GM19372 (cell line): ENCODE results near the gene SLC13A2.
"Not testable (repeated sequence)": the region's sequence is repeated elsewhere in the genome, so short reads cannot be mapped to it uniquely, and the experiment has no call there.

Experiments
- ATAC-seq: cut with Tn5 transposase; IDR thresholded peaks from one replicate; pipeline ENCODE4 v1.9.1; 2021; ENCODE audit warnings: mild to moderate bottlenecking, low read depth, moderate library complexity; ENCODE audit not compliant: unreplicated experiment

Gene SLC13A2, protein sequence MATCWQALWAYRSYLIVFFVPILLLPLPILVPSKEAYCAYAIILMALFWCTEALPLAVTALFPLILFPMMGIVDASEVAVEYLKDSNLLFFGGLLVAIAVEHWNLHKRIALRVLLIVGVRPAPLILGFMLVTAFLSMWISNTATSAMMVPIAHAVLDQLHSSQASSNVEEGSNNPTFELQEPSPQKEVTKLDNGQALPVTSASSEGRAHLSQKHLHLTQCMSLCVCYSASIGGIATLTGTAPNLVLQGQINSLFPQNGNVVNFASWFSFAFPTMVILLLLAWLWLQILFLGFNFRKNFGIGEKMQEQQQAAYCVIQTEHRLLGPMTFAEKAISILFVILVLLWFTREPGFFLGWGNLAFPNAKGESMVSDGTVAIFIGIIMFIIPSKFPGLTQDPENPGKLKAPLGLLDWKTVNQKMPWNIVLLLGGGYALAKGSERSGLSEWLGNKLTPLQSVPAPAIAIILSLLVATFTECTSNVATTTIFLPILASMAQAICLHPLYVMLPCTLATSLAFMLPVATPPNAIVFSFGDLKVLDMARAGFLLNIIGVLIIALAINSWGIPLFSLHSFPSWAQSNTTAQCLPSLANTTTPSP

DNA sequence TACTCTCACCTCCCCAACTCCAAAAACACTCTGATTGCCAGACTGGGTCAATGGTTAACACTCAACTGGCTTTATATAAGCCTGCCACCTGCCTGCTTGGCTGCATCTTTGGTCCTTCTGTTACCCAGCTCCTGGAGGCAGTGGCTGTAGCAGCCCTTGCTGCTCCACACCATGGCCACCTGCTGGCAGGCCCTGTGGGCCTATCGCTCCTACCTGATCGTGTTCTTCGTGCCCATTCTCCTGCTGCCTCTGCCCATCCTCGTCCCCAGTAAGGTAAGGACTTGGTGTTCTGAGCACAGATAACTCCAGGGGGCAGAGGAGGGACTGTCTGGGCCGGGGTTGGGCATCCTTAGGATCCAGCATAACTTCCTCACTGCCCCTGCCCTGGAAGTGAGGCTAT is at the start of gene SLC13A2:
SLC13A2 (plus strand) TSS at position 103 of the 400 bp plus-strand sequence; CDS start at position 172, 69 bp downstream.
- no peak for ATAC-seq

DNA sequence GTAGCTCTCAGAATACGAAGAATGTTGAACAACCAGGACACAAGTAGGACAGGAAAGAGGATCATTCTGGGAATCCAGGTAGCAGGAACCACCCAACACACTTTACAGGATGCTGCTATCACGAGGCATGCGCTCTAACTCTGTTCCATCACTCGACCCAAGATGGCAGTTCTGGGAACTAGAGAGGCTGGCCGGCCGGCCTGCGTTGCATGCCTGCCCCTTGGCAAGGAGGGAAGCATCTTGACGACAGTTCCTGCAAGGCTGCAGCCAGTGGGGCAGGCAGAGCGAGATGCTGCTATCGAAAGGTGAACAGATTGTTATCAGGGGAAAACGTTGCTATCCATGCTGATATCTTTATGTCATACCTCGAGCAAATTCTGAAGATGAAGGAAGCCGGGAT is 48.2 kb upstream of the SLC13A2 start:
- ATAC-seq, result no peak

DNA sequence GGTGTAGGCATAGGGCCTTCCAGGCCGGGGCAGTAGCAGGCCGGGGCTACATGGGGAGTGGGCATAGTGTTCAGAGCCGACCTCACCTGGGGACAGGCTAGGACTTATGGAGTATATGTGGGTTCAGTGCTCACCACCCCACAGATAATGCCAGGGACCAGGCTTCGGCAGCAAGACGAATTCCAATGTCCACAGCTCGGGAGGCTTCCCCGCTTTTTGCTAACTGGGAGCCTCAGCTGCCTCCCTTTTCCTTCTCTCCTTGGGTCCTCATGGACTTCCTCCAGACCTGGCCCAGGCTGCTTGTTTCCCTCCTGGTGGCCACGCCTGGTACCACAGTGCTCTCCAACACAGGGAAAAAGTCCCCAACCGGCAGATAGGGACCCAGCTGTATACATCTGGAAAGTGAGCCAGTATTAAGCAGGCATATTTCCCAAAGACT is 47.3 kb upstream of the SLC13A2 start:
- no peak for ATAC-seq

DNA sequence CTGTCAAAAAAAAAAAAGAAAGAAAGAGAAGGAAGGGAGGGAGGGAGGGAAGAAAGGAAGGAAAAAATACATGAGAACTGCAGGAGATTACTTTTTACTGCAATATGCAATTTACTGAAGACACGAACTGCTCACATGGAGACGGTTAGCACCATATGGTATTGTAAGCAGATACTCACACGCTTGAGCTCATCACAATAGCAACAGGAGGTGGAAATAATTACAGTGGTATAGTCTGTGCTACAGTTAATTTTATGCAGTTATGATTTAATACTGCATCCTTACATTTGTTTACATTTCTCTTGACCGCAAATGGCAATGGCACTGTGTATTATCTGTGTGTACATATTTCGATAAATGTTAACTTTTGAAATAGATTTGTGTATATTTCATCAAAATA is 46.1 kb upstream of the SLC13A2 start:
- no peak for ATAC-seq

DNA sequence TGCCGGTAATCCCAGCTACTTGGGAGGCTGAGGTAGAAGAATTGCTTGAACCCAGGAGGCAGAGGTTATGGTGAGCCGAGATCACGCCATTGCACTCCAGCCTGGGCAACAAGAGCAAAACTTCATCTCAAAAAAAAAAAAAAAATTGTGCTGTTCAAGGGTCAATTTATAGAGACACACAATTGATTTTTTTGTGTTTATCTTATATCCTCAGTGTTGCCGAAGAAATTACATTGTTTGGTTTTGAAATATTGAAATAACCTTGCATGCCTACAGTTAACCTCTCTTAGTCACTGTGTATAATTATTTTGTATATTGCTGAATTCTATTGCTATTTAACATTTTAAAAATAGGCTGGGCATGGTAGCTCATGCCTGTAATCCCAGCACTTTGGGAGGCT is 45.5 kb upstream of the SLC13A2 start:
- not testable (repeated sequence) for ATAC-seq

DNA sequence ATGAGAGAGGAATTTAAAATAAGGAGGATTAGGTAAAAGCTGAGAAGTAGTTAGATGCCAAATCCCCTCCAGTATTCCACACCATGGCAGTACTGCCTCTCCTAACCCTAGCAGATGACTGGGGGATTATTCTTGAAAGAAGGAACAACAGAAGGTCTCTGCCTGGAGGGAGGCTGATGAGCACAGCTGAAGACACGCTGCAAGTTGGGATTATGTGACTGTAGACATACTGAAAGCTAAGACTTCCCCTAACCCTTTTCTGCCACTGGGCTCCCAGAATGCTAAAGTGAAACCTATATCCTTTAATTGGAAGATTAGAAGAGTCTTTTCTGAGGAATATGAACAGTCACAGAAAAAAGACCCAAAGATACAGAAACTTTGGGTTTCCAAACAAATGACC is 39.7 kb upstream of the SLC13A2 start:
- no peak for ATAC-seq

DNA sequence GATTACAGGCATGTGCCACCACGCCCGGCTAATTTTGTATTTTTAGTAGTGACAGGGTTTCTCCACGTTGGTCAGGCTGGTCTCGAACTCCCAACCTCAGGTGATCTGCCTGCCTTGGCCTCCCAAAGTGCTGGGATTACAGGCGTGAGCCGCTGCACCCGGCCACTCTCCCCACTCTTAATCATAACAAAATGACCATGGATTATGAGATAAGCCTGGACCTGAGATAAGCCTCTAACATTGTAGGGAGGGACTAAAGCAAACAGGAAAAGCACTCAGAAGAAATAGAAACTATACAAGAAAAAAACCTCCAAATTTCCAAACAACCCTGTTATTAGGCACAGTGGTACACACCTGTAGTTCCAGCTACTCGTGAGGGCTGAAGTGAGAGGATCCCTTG is 39.1 kb upstream of the SLC13A2 start:
- not testable (repeated sequence) for ATAC-seq

DNA sequence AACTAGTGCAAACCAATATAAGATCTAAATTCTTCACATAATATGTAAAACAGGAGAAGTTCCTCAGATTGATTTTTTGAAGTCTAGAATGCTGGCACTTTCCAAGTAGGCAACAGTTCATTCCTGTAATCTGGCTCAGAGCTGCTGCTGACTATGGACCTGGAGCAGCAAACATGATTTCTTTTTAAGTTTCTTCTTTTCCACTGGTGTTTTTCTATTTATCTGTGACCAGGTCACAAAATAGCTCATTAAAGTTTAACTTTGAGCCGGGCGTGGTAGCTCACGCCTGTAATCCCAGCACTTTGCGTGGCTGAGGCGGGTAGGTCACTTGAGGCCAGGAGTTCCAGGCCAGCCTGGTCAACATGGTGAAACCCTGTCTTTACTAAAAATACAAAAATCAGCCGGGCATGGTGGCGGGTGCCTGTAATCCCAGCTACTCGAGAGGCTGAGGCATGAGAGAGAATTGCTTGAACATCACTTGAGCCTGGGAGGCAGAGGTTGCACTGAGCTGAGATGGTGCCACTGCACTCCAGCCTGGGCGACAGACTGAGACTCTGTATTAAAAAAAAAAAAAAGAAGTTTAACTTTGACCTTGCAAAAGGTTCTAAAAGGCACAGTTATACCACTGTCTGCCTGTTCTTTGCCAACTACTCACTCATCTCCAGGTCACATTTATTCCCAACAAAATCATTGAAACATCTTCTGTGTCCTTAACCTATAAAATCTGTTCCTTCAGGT is 29.4 kb upstream of the SLC13A2 start:
- no peak for ATAC-seq

DNA sequence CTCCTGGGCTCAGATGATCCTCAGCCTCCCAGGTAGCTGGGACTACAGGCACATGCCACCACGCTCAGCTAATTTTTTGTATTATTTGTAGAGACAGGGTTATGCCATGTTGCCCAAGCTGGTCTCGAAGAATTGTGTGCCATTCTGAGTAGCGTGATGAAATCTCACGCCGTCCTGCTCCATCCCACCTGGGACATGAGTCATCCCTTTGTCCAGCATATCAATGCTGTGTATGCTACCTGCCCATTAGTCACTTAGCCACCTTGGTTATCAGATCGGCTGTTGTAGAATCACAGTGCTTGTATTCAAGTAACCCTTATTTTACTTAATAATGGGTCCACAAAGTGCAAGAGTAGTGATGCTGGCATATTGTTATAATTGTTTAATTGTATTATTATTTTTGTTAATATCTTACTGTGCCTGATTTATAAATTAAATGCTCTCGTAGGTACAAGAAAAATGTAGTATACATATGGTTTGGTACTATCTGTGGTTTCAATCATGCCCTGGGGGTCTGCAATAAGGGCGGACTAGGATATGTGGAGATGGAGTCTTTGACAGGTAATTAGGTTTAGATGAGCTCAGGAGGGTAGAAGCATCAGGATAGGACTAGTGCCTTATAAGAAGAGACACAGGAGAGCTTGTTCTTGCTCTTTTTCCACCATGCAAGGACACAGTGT is 26.6 kb upstream of the SLC13A2 start:
- no peak for ATAC-seq

DNA sequence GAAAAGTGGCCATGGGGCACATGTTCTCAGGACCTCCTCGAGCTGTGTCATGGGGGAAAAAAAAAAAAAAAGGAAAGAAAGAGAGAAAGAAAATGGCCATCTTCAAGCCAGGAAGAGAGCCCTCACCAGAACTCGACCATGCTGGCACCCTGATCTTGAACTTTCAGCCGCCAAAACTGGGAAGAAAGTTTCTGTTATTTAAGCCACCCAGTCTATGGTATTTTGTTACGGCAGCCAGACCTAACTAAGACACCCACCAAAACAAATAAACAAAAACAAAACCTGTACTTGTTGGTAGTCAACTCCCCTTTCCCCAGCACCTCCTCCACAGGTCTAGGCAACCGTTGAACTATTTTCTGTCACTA is 26.1 kb upstream of the SLC13A2 start:
- ATAC-seq, result no peak

DNA sequence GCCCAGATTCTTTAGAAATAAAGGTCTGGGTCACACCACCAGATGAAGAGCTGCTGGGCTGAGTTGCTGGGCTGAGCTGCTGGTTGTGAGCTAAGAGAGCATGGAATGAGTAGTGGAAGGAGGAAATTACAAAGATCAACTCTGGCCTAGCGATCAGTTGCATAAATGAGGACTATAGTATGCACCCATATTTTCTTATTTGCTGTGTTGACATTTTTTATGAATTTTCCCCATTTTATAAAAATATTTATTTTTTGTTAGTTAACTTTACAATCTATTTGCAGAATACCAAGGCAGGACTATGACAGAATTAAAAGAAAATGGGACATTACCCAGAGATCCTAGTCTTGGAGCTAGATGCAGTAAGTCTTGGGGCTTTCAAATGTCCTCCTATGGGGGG is 23.6 kb upstream of the SLC13A2 start:
- no peak for ATAC-seq

DNA sequence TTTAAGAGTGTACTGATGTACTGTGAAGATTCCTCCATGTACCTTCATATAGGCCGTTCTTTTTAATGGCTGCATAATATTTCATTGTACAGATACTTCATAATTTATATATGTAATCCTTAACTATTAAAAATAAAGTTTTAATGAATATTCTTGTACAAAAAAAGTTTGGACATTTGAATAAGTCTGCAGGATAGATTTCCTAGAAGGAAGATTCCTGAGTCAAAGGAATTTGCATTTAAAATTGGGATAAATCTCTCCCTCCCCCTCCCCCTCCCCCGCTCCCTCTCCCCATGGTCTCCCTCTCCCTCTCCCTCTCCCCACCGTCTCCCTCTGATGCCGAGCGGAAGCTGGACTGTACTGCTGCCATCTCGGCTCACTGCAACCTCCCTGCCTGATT is 15.6 kb upstream of the SLC13A2 start:
- no peak for ATAC-seq

DNA sequence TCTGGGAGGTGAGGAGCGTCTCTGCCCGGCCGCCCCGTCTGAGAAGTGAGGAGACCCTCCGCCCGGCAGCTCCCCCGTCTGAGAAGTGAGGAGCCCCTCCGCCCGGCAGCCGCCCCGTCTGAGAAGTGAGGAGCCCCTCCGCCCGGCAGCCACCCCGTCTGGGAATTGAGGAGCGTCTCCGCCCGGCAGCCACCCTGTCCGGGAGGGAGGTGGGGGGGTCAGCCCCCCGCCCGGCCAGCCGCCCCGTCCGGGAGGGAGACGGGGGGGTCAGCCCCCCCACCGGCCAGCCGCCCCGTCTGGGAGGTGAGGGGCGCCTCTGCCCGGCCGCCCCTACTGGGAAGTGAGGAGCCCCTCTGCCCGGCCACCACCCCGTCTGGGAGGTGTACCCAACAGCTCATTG is 14.6 kb upstream of the SLC13A2 start:
- ATAC-seq, result not testable (repeated sequence)

DNA sequence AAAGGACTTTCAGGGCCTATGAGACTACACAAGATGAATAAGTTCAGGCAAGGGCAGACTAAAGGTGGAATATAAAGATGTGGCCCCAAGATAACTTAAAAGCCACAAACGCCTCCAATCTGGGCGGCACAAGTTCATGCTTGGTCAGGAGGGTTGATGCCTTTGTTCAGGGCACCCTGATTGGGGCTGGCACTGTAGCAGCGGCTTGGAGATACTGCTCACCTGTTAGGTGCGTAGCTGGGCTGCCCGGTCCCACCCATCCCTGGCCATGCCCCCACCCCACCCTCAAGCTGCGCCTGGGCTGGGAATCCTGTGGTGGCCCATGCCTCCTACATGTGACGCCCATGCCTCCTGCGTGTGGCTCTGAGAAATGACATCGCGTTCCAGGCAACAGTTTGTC is 12.5 kb upstream of the SLC13A2 start:
- no peak for ATAC-seq

DNA sequence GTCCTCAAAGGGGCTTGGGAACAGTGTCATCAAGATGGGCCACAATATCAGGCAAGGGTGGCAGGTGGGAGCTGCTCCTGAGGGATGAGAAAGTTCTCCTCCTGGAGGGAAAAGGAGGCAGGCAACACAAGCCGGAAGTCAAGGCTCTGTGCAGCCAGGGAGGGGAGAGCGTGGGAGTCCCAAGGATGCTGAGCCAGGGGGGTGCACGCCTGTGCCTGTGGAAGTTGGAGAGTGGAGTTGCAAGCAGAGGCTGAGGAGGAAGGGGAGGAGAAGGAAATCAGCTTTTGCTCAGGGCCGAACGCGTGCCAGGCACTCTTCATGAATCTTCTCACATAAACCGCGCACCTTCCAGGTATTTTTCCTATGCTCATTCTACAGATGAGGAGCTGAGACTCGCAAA is 7.4 kb upstream of the SLC13A2 start:
- ATAC-seq, result no peak

DNA sequence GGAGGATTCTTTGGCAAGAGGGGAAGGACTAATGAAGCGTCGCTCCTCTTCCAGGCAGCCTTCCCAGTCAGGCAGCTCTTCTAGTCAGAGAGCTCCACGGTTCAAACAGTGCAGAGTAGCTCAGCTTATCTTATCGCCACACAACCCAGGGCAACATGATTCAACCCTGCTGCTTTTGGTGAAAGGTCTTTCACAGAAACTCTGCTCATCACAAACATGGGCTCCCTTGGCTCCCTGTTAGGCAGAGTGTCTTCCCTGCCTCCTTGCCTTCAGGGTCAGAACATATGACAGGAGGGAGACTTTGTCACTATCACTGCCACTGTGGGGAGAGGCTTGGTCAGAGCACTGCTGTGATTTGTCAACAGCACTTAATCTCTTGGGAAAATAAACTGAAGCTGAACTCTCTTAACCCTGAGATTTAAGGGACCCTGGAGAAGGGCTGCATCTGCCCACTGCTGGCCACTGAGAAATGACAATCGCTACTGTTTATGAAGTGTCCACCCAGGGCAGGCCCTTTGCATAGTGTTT is 6.9 kb upstream of the SLC13A2 start:
- no peak for ATAC-seq

DNA sequence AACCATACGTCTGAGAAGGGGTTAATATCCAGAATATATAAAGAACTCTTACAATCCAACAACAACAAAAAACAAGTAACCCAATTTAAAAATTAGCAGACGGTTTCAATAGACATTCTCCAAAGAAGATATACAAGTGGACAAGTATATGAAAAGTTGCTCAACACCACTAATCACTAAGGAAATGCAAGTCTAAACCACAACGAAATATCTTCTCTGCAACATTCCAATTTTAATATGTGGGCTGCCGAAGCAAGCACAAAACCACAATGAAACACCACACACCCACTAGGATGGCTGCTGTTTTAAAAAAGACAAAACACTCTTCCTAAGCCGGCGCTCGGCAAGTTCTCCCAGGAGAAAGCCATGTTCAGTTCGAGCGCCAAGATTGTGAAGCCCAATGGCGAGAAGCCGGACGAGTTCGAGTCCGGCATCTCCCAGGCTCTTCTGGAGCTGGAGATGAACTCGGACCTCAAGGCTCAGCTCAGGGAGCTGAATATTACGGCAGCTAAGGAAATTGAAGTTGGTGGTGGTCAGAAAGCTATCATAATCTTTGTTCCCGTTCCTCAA is 5.9 kb upstream of the SLC13A2 start:
- no peak for ATAC-seq

DNA sequence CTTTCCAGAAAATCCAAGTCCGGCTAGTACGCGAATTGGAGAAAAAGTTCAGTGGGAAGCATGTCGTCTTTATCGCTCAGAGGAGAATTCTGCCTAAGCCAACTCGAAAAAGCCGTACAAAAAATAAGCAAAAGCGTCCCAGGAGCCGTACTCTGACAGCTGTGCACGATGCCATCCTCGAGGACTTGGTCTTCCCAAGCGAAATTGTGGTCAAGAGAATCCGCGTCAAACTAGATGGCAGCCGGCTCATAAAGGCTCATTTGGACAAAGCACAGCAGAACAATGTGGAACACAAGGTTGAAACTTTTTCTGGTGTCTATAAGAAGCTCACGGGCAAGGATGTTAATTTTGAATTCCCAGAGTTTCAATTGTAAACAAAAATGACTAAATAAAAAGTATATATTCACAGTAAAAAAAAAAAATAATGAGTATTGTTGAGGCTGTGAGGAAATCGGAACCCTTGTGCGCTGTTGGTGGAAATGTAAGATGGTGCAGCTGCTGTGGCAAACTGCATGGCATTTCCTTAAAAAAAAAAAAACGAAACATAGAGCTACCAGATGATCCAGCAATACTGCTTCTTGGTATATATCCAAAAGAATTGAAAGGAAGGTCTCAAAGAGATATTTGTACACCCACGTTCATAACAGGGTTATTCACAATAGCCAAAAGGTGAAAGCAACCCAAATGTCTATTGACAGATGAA is 5.3 kb upstream of the SLC13A2 start:
- ATAC-seq, result not testable (repeated sequence)

DNA sequence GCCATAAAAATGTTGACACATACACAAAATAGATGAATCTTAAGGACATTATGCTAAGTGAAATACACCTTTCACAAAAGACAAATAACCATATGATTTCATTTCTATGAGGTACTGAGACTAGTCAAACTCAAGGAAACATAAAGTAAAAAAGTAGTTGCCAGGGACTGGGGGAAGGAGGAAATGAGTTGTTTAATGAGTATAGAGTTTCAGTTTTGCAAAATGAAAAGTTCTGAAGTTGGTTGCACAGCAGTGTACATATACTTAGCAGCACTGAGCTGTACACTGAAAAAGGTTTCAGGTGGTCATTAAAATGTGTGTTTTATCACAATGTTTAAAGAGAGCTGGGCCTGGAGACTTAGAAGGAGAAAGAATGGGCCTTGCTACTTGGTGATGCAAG is 4.7 kb upstream of the SLC13A2 start:
- no peak for ATAC-seq

DNA sequence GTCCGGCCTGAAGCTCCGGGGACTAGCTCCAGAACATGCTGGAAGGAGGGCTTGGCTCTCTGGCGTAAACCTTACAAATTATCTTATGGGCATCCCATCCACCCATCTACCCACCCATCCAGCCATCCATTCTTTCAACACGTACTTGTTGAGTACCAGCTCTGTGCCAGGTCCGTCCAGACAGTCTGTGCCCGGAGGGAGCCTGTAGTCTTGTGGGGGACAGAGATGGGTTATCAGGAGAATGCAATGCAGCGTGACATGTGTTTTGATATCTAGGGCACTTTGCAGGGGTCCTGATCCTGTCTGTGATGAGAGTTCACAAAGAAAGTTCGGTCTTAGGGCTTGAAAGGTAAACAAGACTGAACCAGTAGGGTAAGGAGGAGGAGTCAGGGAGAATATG is 4.1 kb upstream of the SLC13A2 start:
- ATAC-seq, result no peak
